GM23248 (cell line): ENCODE measurements around the gene PDGFC.

Source experiments
- EZH2 ChIP-seq: fragments of 200-600 bp; sonication (generic); IDR thresholded peaks from 2 replicates; pipeline ENCODE4 v1.6.1; 2018; ENCODE audit warnings: antibody characterized with exemption, mild to moderate bottlenecking; ENCODE audit not compliant: insufficient read depth, poor library complexity, severe bottlenecking
- EZH2phosphoT487 ChIP-seq: fragments of 200-600 bp; sonication (generic); IDR thresholded peaks from 2 replicates; pipeline ENCODE4 v1.6.1; 2018; ENCODE audit warnings: antibody characterized with exemption, moderate library complexity, mild to moderate bottlenecking, low read depth; ENCODE audit not compliant: insufficient read depth

- TF ChIP-seq EZH2: no peak
- TF ChIP-seq EZH2phosphoT487: no peak
Measured at GRCh38 chr4:156945532-156945931, 26.1 kb downstream of the PDGFC start.
